Measurements from ENCODE around the gene FCER1A.

FCER1A gene

GRCh38 chr1:159302095-159302494 is at the start of gene FCER1A:
FCER1A (plus strand) TSS chr1:159302336; CDS start chr1:159302365, 29 bp downstream.
- DNase-seq (ENCODE audit: low spot score) = no peak
- TF ChIP-seq, protein P1, sequence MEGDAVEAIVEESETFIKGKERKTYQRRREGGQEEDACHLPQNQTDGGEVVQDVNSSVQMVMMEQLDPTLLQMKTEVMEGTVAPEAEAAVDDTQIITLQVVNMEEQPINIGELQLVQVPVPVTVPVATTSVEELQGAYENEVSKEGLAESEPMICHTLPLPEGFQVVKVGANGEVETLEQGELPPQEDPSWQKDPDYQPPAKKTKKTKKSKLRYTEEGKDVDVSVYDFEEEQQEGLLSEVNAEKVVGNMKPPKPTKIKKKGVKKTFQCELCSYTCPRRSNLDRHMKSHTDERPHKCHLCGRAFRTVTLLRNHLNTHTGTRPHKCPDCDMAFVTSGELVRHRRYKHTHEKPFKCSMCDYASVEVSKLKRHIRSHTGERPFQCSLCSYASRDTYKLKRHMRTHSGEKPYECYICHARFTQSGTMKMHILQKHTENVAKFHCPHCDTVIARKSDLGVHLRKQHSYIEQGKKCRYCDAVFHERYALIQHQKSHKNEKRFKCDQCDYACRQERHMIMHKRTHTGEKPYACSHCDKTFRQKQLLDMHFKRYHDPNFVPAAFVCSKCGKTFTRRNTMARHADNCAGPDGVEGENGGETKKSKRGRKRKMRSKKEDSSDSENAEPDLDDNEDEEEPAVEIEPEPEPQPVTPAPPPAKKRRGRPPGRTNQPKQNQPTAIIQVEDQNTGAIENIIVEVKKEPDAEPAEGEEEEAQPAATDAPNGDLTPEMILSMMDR (IDR thresholded peaks at IDR 0.05; ENCODE audit: extremely low read depth, missing control alignments) = no peak

GRCh38 chr1:159261311-159261710 is 40.8 kb upstream of the FCER1A start:
- no peak for DNase-seq (ENCODE audit: low spot score)
- TF ChIP-seq, protein P1 (IDR thresholded peaks at IDR 0.05; ENCODE audit: extremely low read depth, missing control alignments) = no peak

GRCh38 chr1:159261721-159262494 is 40.2 kb upstream of the FCER1A start:
- DNase-seq (ENCODE audit: low spot score) = no peak
- TF ChIP-seq, protein P1 (IDR thresholded peaks at IDR 0.05; ENCODE audit: extremely low read depth, missing control alignments) = no peak

GRCh38 chr1:159266832-159267231 is 35.3 kb upstream of the FCER1A start:
- TF ChIP-seq, protein P1 (IDR thresholded peaks at IDR 0.05; ENCODE audit: extremely low read depth, missing control alignments) = no peak
- no peak for DNase-seq (ENCODE audit: low spot score)

- DNase-seq (ENCODE audit: low spot score) = no peak
- TF ChIP-seq, protein P1 (IDR thresholded peaks at IDR 0.05; ENCODE audit: extremely low read depth, missing control alignments) = no peak
Measured at GRCh38 chr1:159274631-159275030, 27.5 kb upstream of the FCER1A start.

DNA sequence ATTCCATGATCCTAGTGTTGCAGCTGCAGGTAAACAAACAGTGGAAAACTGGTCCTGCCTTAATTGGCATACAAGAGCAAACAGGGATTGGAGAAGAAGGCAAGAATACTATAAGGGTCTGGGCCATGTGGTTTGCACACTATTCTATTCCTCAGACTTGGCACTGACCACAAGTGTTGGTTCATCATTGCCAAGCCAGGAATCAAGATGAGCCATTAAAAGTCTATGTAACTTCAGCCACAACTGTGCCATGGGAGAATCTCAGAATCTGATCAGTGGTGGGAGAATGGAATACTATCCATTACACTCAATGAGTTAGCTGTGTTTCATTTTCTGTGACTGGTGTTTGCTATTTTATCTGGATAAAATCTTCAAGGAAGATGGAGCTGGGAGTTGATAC is 26.2 kb upstream of the FCER1A start:
- TF ChIP-seq, protein P1 (IDR thresholded peaks at IDR 0.05; ENCODE audit: extremely low read depth, missing control alignments) = no peak
- DNase-seq (ENCODE audit: low spot score) = no peak

DNA sequence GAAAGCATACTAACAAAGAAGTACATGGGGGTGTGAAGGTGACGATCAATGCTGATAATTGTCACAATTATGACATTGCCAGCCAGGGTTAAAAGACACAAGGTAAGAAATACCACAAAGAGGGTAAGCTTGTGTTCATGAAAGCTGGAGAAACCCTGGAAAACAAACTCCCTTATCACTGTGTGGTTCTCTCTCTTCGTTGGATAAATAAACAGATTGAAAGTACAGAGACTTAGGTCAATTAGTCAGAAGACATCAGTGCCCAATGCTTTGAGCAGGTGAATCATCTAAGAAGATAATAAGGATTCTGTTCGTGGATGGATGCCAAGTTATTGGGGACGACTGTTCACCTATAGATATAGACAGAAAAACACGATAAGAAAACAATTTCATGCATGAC is 22.4 kb upstream of the FCER1A start:
- DNase-seq (ENCODE audit: low spot score) = no peak
- TF ChIP-seq, protein P1 (IDR thresholded peaks at IDR 0.05; ENCODE audit: extremely low read depth, missing control alignments) = no peak
